ENCODE results near the gene PSME3.

- TF ChIP-seq, protein P1, sequence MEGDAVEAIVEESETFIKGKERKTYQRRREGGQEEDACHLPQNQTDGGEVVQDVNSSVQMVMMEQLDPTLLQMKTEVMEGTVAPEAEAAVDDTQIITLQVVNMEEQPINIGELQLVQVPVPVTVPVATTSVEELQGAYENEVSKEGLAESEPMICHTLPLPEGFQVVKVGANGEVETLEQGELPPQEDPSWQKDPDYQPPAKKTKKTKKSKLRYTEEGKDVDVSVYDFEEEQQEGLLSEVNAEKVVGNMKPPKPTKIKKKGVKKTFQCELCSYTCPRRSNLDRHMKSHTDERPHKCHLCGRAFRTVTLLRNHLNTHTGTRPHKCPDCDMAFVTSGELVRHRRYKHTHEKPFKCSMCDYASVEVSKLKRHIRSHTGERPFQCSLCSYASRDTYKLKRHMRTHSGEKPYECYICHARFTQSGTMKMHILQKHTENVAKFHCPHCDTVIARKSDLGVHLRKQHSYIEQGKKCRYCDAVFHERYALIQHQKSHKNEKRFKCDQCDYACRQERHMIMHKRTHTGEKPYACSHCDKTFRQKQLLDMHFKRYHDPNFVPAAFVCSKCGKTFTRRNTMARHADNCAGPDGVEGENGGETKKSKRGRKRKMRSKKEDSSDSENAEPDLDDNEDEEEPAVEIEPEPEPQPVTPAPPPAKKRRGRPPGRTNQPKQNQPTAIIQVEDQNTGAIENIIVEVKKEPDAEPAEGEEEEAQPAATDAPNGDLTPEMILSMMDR (conservative IDR thresholded peaks at IDR 0.05 in 1 of 2, IDR thresholded peaks at IDR 0.05 in 1 of 2; ENCODE audit: extremely low read depth in 1 of 2, insufficient read depth in 1 of 2, low read depth in 1 of 2, low read length in 2 of 2), result peak in 1 of 2 donors; percentile 16
- TF ChIP-seq EZH2 (IDR thresholded peaks at IDR 0.05; ENCODE audit: borderline replicate concordance, low read length), result no peak
Measured at GRCh38 chr17:42798383-42799380, 34.5 kb upstream of the PSME3 start, which contains the start of the genes CNTD1 and COA3.

Data from mammary epithelial cell (primary cell).